ENCODE data around the gene YARS1. TPM values are rescaled to one million over a fixed set of nuclear protein-coding genes. Genes with fewer than 3 reads are reported as not detected.

Gene YARS1
- total RNA-seq, 1 donor from 2014 or later, result 111 TPM

GRCh38 chr1:32780628-32781234 is 36.4 kb downstream of the YARS1 start:
- H3K27me3 ChIP-seq, result no peaks in the 10 kb centered on the region
- no peak for DNase-seq
- TF ChIP-seq CTCF (IDR thresholded peaks at IDR 0.05), result no peak
- ATAC-seq, result no peak
- peaks cover 3% of the 10 kb centered on the region for H3K4me1 ChIP-seq
- intact Hi-C loops (cut with DNase I), result no loop called here
- H3K9me3 ChIP-seq, result no peaks in the 10 kb centered on the region
- H3K27ac ChIP-seq, result peak overlapping the region; percentile 5
- H3K36me3 ChIP-seq, result peaks cover 97% of the 10 kb centered on the region
- no peak overlapping the region for H3K4me3 ChIP-seq

- intact Hi-C loops (cut with DNase I), result no loop called here
- Histone ChIP-seq H3K27ac (peak overlapping the region; percentile 5), H3K27me3 (no peaks in the 10 kb centered on the region), H3K9me3 (no peaks in the 10 kb centered on the region), H3K36me3 (peaks cover 97% of the 10 kb centered on the region), H3K4me1 (peaks cover 9% of the 10 kb centered on the region), H3K4me3 (no peak overlapping the region)
- TF ChIP-seq CTCF (IDR thresholded peaks at IDR 0.05), result no peak
- ATAC-seq (peak; percentile 54), DNase-seq (no peak)
Observed at GRCh38 chr1:32780005-32780404, 37.2 kb downstream of the YARS1 start.

- Histone ChIP-seq H3K36me3 (peaks cover 97% of the 10 kb centered on the region), H3K27me3 (no peaks in the 10 kb centered on the region)
Observed at GRCh38 chr1:32779242-32779641, 37.9 kb downstream of the YARS1 start.

GRCh38 chr1:32775640-32776337 is 41.4 kb downstream of the YARS1 start:
- Histone ChIP-seq H3K27me3 (no peaks in the 10 kb centered on the region), H3K4me3 (no peak overlapping the region), H3K36me3 (peaks cover 72% of the 10 kb centered on the region), H3K27ac (peak overlapping the region; percentile 30), H3K4me1 (peaks cover 16% of the 10 kb centered on the region), H3K9me3 (no peaks in the 10 kb centered on the region)
- intact Hi-C loops (cut with DNase I), result no loop called here
- TF ChIP-seq CTCF (IDR thresholded peaks at IDR 0.05), result no peak
- ATAC-seq, result no peak
- no peak for DNase-seq

More at GRCh38 chr1:32779242-32779641, 37.9 kb downstream of the YARS1 start:
- Histone ChIP-seq H3K9me3 (no peaks in the 10 kb centered on the region), H3K27ac (no peak overlapping the region), H3K4me1 (peaks cover 16% of the 10 kb centered on the region), H3K4me3 (no peak overlapping the region)
- intact Hi-C loops (cut with DNase I), result no loop called here
- TF ChIP-seq CTCF (IDR thresholded peaks at IDR 0.05), result no peak
- DNase-seq (no peak), ATAC-seq (no peak)

GRCh38 chr1:32774950-32775634 is 42.1 kb downstream of the YARS1 start:
- ATAC-seq, result no peak
- no peak for DNase-seq
- peaks cover 16% of the 10 kb centered on the region for H3K4me1 ChIP-seq
- no peaks in the 10 kb centered on the region for H3K27me3 ChIP-seq
- peaks cover 72% of the 10 kb centered on the region for H3K36me3 ChIP-seq
- no peak overlapping the region for H3K4me3 ChIP-seq
- intact Hi-C loops (cut with DNase I), result loop anchor here (5.0 kb wide), 1 partner anchor 63 kb away; no protein-coding TSS in a partner anchor
- TF ChIP-seq CTCF (IDR thresholded peaks at IDR 0.05), result no peak
- H3K9me3 ChIP-seq, result no peaks in the 10 kb centered on the region
- H3K27ac ChIP-seq, result peak overlapping the region; percentile 30
